ENCODE data around the gene DPH5. TPM values are rescaled to one million over a fixed set of nuclear protein-coding genes. Genes with fewer than 3 reads are reported as not detected.

The DPH5 gene
- total RNA-seq, 2 donors from 2014 or later: 2.6 to 29.6 TPM

- ATAC-seq (no peak), DNase-seq (no peak)
- intact Hi-C loops (cut with DNase I): no loop called here
- H3K27me3 ChIP-seq: no peaks in the 10 kb centered on the region
- H3K27ac ChIP-seq: no peak overlapping the region
- no peaks in the 10 kb centered on the region for H3K9me3 ChIP-seq
- WGBS, 2 donors: 93 to 98% methylated on average over 3 of the region's 3 CpGs
- H3K4me1 ChIP-seq: no peaks in the 10 kb centered on the region
- no peaks in the 10 kb centered on the region for H3K36me3 ChIP-seq (replicated peaks in 1 of 2; ENCODE audit: insufficient read depth in 1 of 2, low read depth in 2 of 2)
- H3K4me3 ChIP-seq: no peak overlapping the region
- no peak for TF ChIP-seq POLR2A (IDR thresholded peaks at IDR 0.05)
- no peak for TF ChIP-seq CTCF (IDR thresholded peaks at IDR 0.05)
Measured at GRCh38 chr1:100988121-100988520, 37.5 kb downstream of the DPH5 start.

- intact Hi-C loops (cut with DNase I): no loop called here
- no peaks in the 10 kb centered on the region for H3K27me3 ChIP-seq
- 92 to 95% methylated on average over 4 of the region's 4 CpGs for WGBS, 2 donors
- H3K4me3 ChIP-seq: no peak overlapping the region
- no peak for DNase-seq
- no peak for TF ChIP-seq POLR2A (IDR thresholded peaks at IDR 0.05)
- TF ChIP-seq CTCF (IDR thresholded peaks at IDR 0.05): no peak
- no peak overlapping the region for H3K27ac ChIP-seq
- no peak for ATAC-seq
- H3K36me3 ChIP-seq (replicated peaks in 1 of 2; ENCODE audit: insufficient read depth in 1 of 2, low read depth in 2 of 2): no peaks in the 10 kb centered on the region
- no peaks in the 10 kb centered on the region for H3K9me3 ChIP-seq
- H3K4me1 ChIP-seq: no peaks in the 10 kb centered on the region
Measured at GRCh38 chr1:100982793-100983192, 42.8 kb downstream of the DPH5 start.

GRCh38 chr1:100979631-100980030 lies 46.0 kb downstream of the DPH5 start:
- no peak for ATAC-seq

GRCh38 chr1:100976936-100977335 lies 48.6 kb downstream of the DPH5 start:
- no peak for TF ChIP-seq CTCF (IDR thresholded peaks at IDR 0.05)
- 45 to 57% methylated on average over 1 of the region's 1 CpG for WGBS, 2 donors
- Histone ChIP-seq H3K27me3 (no peaks in the 10 kb centered on the region), H3K9me3 (no peaks in the 10 kb centered on the region), H3K27ac (no peak overlapping the region), H3K4me1 (no peaks in the 10 kb centered on the region), H3K36me3 (replicated peaks in 1 of 2; ENCODE audit: insufficient read depth in 1 of 2, low read depth in 2 of 2) (no peaks in the 10 kb centered on the region), H3K4me3 (no peak overlapping the region)
- DNase-seq (no peak), ATAC-seq (no peak)
- intact Hi-C loops (cut with DNase I): no loop called here

More at GRCh38 chr1:100979631-100980030, 46.0 kb downstream of the DPH5 start:
- 97 to 99% methylated on average over 2 of the region's 2 CpGs for WGBS, 2 donors
- Histone ChIP-seq H3K9me3 (no peaks in the 10 kb centered on the region), H3K36me3 (replicated peaks in 1 of 2; ENCODE audit: insufficient read depth in 1 of 2, low read depth in 2 of 2) (no peaks in the 10 kb centered on the region), H3K4me1 (no peaks in the 10 kb centered on the region), H3K27ac (no peak overlapping the region), H3K4me3 (no peak overlapping the region), H3K27me3 (no peaks in the 10 kb centered on the region)
- no peak for TF ChIP-seq CTCF (IDR thresholded peaks at IDR 0.05)
- no peak for TF ChIP-seq POLR2A (IDR thresholded peaks at IDR 0.05)
- no peak for DNase-seq
- intact Hi-C loops (cut with DNase I): no loop called here

GRCh38 chr1:100972185-100972584 lies 53.4 kb downstream of the DPH5 start:
- H3K27ac ChIP-seq: no peak overlapping the region
- H3K9me3 ChIP-seq: no peaks in the 10 kb centered on the region
- DNase-seq: no peak
- no peaks in the 10 kb centered on the region for H3K27me3 ChIP-seq
- no peak for TF ChIP-seq POLR2A (IDR thresholded peaks at IDR 0.05)
- TF ChIP-seq CTCF (IDR thresholded peaks at IDR 0.05): no peak
- intact Hi-C loops (cut with DNase I): no loop called here
- WGBS, 2 donors: 76 to 85% methylated on average over 1 of the region's 1 CpG
- no peak overlapping the region for H3K4me3 ChIP-seq
- H3K36me3 ChIP-seq (replicated peaks in 1 of 2; ENCODE audit: insufficient read depth in 1 of 2, low read depth in 2 of 2): no peaks in the 10 kb centered on the region
- ATAC-seq: no peak
- H3K4me1 ChIP-seq: no peaks in the 10 kb centered on the region
